GM18867 (cell line): ENCODE data around the gene HAUS3.
"Not testable (repeated sequence)": the region's sequence is repeated elsewhere in the genome, so short reads cannot be mapped to it uniquely, and the experiment has no call there.

Source experiments
- ATAC-seq: cut with Tn5 transposase; IDR thresholded peaks from one replicate; pipeline ENCODE4 v1.9.1; 2021; ENCODE audit warnings: mild to moderate bottlenecking, moderate library complexity; ENCODE audit not compliant: unreplicated experiment

Gene HAUS3

GRCh38 chr4:2275546-2276251, 33.8 kb upstream of the HAUS3 start:
- no peak for ATAC-seq

GRCh38 chr4:2275044-2275397, 33.1 kb upstream of the HAUS3 start:
- not testable (repeated sequence) for ATAC-seq

- no peak for ATAC-seq
Observed at GRCh38 chr4:2274320-2275043, 32.6 kb upstream of the HAUS3 start.

- no peak for ATAC-seq
Observed at GRCh38 chr4:2273657-2274319, 31.9 kb upstream of the HAUS3 start.

- no peak for ATAC-seq
Observed at GRCh38 chr4:2273221-2273620, 31.3 kb upstream of the HAUS3 start.

- no peak for ATAC-seq
Observed at GRCh38 chr4:2272828-2273120, 30.9 kb upstream of the HAUS3 start.

GRCh38 chr4:2272026-2272827, 30.3 kb upstream of the HAUS3 start:
- no peak for ATAC-seq

GRCh38 chr4:2271279-2272025, 29.5 kb upstream of the HAUS3 start:
- no peak for ATAC-seq

- no peak for ATAC-seq
Observed at GRCh38 chr4:2270341-2271165, 28.6 kb upstream of the HAUS3 start.

- ATAC-seq: no peak
Observed at GRCh38 chr4:2269618-2270163, 27.8 kb upstream of the HAUS3 start.

GRCh38 chr4:2269206-2269531, 27.2 kb upstream of the HAUS3 start:
- no peak for ATAC-seq

GRCh38 chr4:2268357-2269205, 26.7 kb upstream of the HAUS3 start:
- ATAC-seq: no peak

GRCh38 chr4:2267841-2268240, 25.9 kb upstream of the HAUS3 start:
- no peak for ATAC-seq

GRCh38 chr4:2267320-2267811, 25.4 kb upstream of the HAUS3 start:
- ATAC-seq: no peak

GRCh38 chr4:2266821-2267220, 24.9 kb upstream of the HAUS3 start:
- ATAC-seq: no peak

- no peak for ATAC-seq
Observed at GRCh38 chr4:2266181-2266580, 24.3 kb upstream of the HAUS3 start.

GRCh38 chr4:2265113-2266110, 23.5 kb upstream of the HAUS3 start:
- ATAC-seq: no peak
